HepG2 (cell line): Measurements from ENCODE around the gene GLCE. TPM values are rescaled to one million over a fixed set of nuclear protein-coding genes. Genes with fewer than 3 reads are reported as not detected.

Experiments used
- ATAC-seq: fragments of 200-7000 bp; cut with Tn5 transposase; 3 replicates; pipeline ENCODE4 v1.9.1; 2020; ENCODE audit warnings: mild to moderate bottlenecking, moderate library complexity
- BruUV-seq: library from RNA; stranded (reverse); fragments of 400-500 nt; replicated peaks from 2 replicates; lab custom pipeline; 2021; lab: Mats Ljungman, UMichigan
- CTCF ChIA-PET: fragments of 300-600 bp; formaldehyde crosslinking; extraction: SDS; loops from one replicate; lab custom pipeline; 2021; ENCODE audit warnings: low total read pairs, inconsistent platforms, low intra/inter-chr PET ratio; lab: Yijun Ruan, JAX
- POLR2A ChIA-PET: fragments of 350-600 bp; sonication (Branson Sonifier 250); formaldehyde crosslinking; loops from one replicate; lab custom pipeline; 2020; ENCODE audit warnings: antibody characterized with exemption, inconsistent platforms; lab: Yijun Ruan, JAX
- DNase-seq: peaks from one replicate; pipeline ENCODE4 v3.0.0-alpha.2; 2015; ENCODE audit warnings: low spot score
- FAIRE-seq: peaks from 3 replicates; lab custom pipeline; 2011; peaks lifted over from hg19 to GRCh38; lab: Jason Lieb, UNC
- H2AFZ ChIP-seq: one replicate; pipeline ENCODE4 v1.6.1; 2011; ENCODE audit warnings: low read length, inconsistent platforms
- H3K27ac ChIP-seq: fragments of 300-600 bp; 3 replicates; pipeline ENCODE4 v1.8.0; 2011; ENCODE audit warnings: mixed run types, mild to moderate bottlenecking, mixed read lengths, low read length, inconsistent platforms; ENCODE audit not compliant: insufficient read depth; ENCODE audit errors: extremely low read length
- H3K27me3 ChIP-seq, 2 experiments: fragments of 200-600 bp in 1 of 2; 2 replicates in 1 of 2; 3 replicates in 1 of 2; pipeline versions ENCODE4 v1.6.0 to v1.8.0; 2011; ENCODE audit warnings: low read length in 2 of 2, mild to moderate bottlenecking in 2 of 2, moderate library complexity in 2 of 2, inconsistent platforms in 1 of 2; ENCODE audit not compliant: insufficient read depth in 2 of 2, control insufficient read depth in 1 of 2
- H3K36me3 ChIP-seq, 2 experiments: fragments of 200-600 bp in 1 of 2; replicated peaks in 1 of 2; 2 replicates in 1 of 2; 3 replicates in 1 of 2; pipeline versions ENCODE4 v1.5.1 to v1.8.0; 2011; ENCODE audit warnings: low read length in 2 of 2, inconsistent platforms in 1 of 2; ENCODE audit not compliant: insufficient read depth in 2 of 2, control insufficient read depth in 1 of 2
- H3K4me1 ChIP-seq: 2 replicates; pipeline ENCODE4 v1.5.1; 2012; ENCODE audit warnings: low read length, inconsistent platforms; ENCODE audit not compliant: insufficient read depth
- H3K4me2 ChIP-seq: 2 replicates; pipeline ENCODE4 v1.6.0; 2011; ENCODE audit warnings: low read depth, low read length, inconsistent platforms
- H3K4me3 ChIP-seq, 3 experiments: fragments of 200-600 bp in 1 of 3; sonication (generic), shearing (Covaris generic) in 1 of 3; replicated peaks in 1 of 3; 2 replicates each; pipeline ENCODE4 v1.5.1; 2011 to 2016; ENCODE audit warnings: low read length in 3 of 3, inconsistent platforms in 2 of 3, low read depth in 2 of 3, mild to moderate bottlenecking in 2 of 3, control low read depth in 1 of 3, mixed read lengths in 1 of 3; ENCODE audit not compliant: insufficient read depth in 1 of 3
- H3K79me2 ChIP-seq: one replicate; pipeline ENCODE4 v1.6.1; 2011; ENCODE audit warnings: low read length, inconsistent platforms; ENCODE audit not compliant: insufficient read depth
- H3K9ac ChIP-seq: 2 replicates; pipeline ENCODE4 v1.6.0; 2011; ENCODE audit warnings: mild to moderate bottlenecking, low read depth, low read length, inconsistent platforms; ENCODE audit not compliant: insufficient read depth
- H3K9me3 ChIP-seq: 2 replicates; pipeline ENCODE4 v1.5.1; 2012; ENCODE audit warnings: mild to moderate bottlenecking, low read length
- H4K20me1 ChIP-seq: 2 replicates; pipeline ENCODE4 v1.6.0; 2011; ENCODE audit warnings: inconsistent platforms, mild to moderate bottlenecking, low read length, moderate library complexity; ENCODE audit not compliant: insufficient read depth
- ADNP ChIP-seq: sonication (generic); formaldehyde crosslinking; IDR thresholded peaks from 2 replicates; pipeline ENCODE4 v1.4.0; 2020; ENCODE audit warnings: missing genetic modification reagents
- HDAC1 ChIP-seq: sonication (generic); formaldehyde crosslinking; IDR thresholded peaks from 2 replicates; pipeline ENCODE4 v1.5.1; 2020; ENCODE audit warnings: mild to moderate bottlenecking, missing genetic modification reagents
- MBD4 ChIP-seq: IDR thresholded peaks from 2 replicates; pipeline ENCODE4 v1.6.1; 2012; ENCODE audit warnings: low read length, inconsistent platforms, borderline replicate concordance
- MXD4 ChIP-seq: IDR thresholded peaks from 2 replicates; pipeline ENCODE4 v1.6.1; 2016; ENCODE audit warnings: mild to moderate bottlenecking, missing biosample characterization, missing genetic modification reagents
- NFKBIZ ChIP-seq: IDR thresholded peaks from 2 replicates; pipeline ENCODE4 v1.6.1; 2018; ENCODE audit warnings: missing genetic modification reagents, missing compliant biosample characterization
- THAP11 ChIP-seq: IDR thresholded peaks from 2 replicates; pipeline ENCODE4 v1.6.1; 2016; ENCODE audit warnings: missing biosample characterization, missing genetic modification reagents
- ZNF354B ChIP-seq: sonication (generic); formaldehyde crosslinking; IDR thresholded peaks from 2 replicates; pipeline ENCODE4 v1.8.0; 2022; ENCODE audit warnings: mild to moderate bottlenecking, missing genetic modification reagents
- ZNF367 ChIP-seq: sonication (generic); formaldehyde crosslinking; IDR thresholded peaks from 2 replicates; pipeline ENCODE4 v1.4.0; 2020; ENCODE audit warnings: missing genetic modification reagents, borderline replicate concordance
- ZNF570 ChIP-seq: sonication (generic); formaldehyde crosslinking; IDR thresholded peaks from 2 replicates; pipeline ENCODE4 v1.4.0; 2020; ENCODE audit warnings: mild to moderate bottlenecking, missing genetic modification reagents, borderline replicate concordance
- ZNF598 ChIP-seq: sonication (generic); formaldehyde crosslinking; IDR thresholded peaks from 2 replicates; pipeline ENCODE4 v1.5.1; 2020; ENCODE audit warnings: mild to moderate bottlenecking, missing genetic modification reagents, borderline replicate concordance
- ZNF768 ChIP-seq: sonication (generic); formaldehyde crosslinking; IDR thresholded peaks from 2 replicates; pipeline ENCODE4 v1.4.0; 2020; ENCODE audit warnings: missing genetic modification reagents
- WGBS: methylation state at CpG from one replicate; pipeline ENCODE4 v1.1.6; 2017; ENCODE audit warnings: low lambda C conversion rate; 5-methylcytosine and 5-hydroxymethylcytosine counted together
- in situ Hi-C: cut with HindIII; loops from 2 replicates; pipeline ENCODE4 v1.10.0; 2017; ENCODE audit warnings: low pct_unique_long_range_greater_than_20kb; ENCODE audit not compliant: extremely low pct_ligation_motif_present
- intact Hi-C: fragments of 100-400 bp; cut with micrococcal nuclease; formaldehyde crosslinking; loops from one replicate; pipeline ENCODE4 v1.10.0; 2022; ENCODE audit not compliant: unreplicated experiment
- polyA plus RNA-seq, 8 experiments: library from polyadenylated mRNA; depleted of rRNA in 3 of 8; stranded (reverse) in 7 of 8; unstranded in 1 of 8; fragments of >200 nt; fragmentation: Illumina TruSeq in 4 of 8; extraction: Trizol in 4 of 8; gene quantifications; 2 replicates each; pipeline versions ENCODE4 v1.2.1 to v1.2.3, GENCODE V29; 2011 to 2016; ENCODE audit warnings: low read depth in 4 of 8, missing spikeins in 1 of 8, mixed read lengths in 1 of 8; ENCODE audit not compliant: insufficient read depth in 1 of 8
- total RNA-seq, 5 experiments: library from RNA; depleted of rRNA; stranded (reverse); fragments of >200 nt; fragmentation: Illumina TruSeq; extraction: Trizol; gene quantifications; 2 replicates each; pipeline ENCODE4 v1.2.3, GENCODE V29; 2016; ENCODE audit warnings: low read depth in 1 of 5
- TF ChIP-seq, protein P1 (sequence below): sonication (generic); formaldehyde crosslinking; IDR thresholded peaks from 2 replicates; pipeline ENCODE4 v1.5.1; 2020; ENCODE audit warnings: missing genetic modification reagents, mild to moderate bottlenecking, borderline replicate concordance
- TF ChIP-seq, protein P2 (sequence below): sonication (generic); formaldehyde crosslinking; IDR thresholded peaks from 2 replicates; pipeline ENCODE4 v1.5.0; 2020; ENCODE audit warnings: missing genetic modification reagents
- TF ChIP-seq, protein P3 (sequence below): sonication (generic); formaldehyde crosslinking; IDR thresholded peaks from 2 replicates; pipeline ENCODE4 v1.5.0; 2020; ENCODE audit warnings: missing genetic modification reagents
- TF ChIP-seq, protein P4 (sequence below): fragments of 450-650 bp; IDR thresholded peaks from 2 replicates; pipeline ENCODE4 v1.6.1; 2017
- TF ChIP-seq, protein P5 (sequence below), 2 experiments: sonication (generic) in 1 of 2; formaldehyde crosslinking in 1 of 2; IDR thresholded peaks; 2 replicates each; pipeline versions ENCODE4 v1.4.0 to v1.6.1; 2018 to 2020; ENCODE audit warnings: missing genetic modification reagents in 2 of 2, borderline replicate concordance in 1 of 2, low read depth in 1 of 2, mild to moderate bottlenecking in 1 of 2, missing biosample characterization in 1 of 2

The GLCE gene
- total and polyA plus RNA-seq, 2 of the 13 experiments (the other 11 are each of a cell fraction or from before 2014, with no cell fraction given), result 12.9 to 23.4 TPM

DNA sequence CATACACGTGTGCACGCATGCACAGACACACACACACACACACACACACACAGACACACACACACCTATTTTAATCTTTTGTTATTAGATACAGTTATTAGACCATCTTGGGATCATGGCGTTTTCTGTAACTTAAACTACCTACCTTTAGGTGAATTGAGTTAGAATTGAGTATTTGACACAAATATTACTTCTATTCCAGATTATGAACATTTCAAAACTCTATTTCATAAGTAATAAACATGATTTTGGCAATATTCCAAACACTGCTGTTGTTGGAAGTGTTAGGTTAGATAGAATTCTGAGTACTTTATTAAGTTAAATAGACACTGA is 65.6 kb downstream of the GLCE start:
- peaks cover 52% of the 10 kb centered on the region for H3K4me1 ChIP-seq
- no peaks in the 10 kb centered on the region for H3K27me3 ChIP-seq
- 56% methylated on average over 3 of the region's 3 CpGs for WGBS
- no peak overlapping the region; a peak in 1 of 6 replicates for H3K4me3 ChIP-seq
- no peak overlapping the region for H2AFZ ChIP-seq
- no peak for FAIRE-seq
- no peaks in the 10 kb centered on the region for H3K79me2 ChIP-seq
- intact Hi-C loops, result no loop called here
- peaks cover 9% of the 10 kb centered on the region; the same call in 1 of the 2 replicates for H3K9me3 ChIP-seq
- no peaks in the 10 kb centered on the region for H4K20me1 ChIP-seq
- TF ChIP-seq, protein P1, sequence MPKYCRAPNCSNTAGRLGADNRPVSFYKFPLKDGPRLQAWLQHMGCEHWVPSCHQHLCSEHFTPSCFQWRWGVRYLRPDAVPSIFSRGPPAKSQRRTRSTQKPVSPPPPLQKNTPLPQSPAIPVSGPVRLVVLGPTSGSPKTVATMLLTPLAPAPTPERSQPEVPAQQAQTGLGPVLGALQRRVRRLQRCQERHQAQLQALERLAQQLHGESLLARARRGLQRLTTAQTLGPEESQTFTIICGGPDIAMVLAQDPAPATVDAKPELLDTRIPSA (CRISPR knock-in tag), result no peak
- TF ChIP-seq ZNF768 (no peak), ZNF367 (CRISPR knock-in tag) (no peak), NFKBIZ (CRISPR knock-in tag) (no peak), HDAC1 (CRISPR knock-in tag) (no peak), ZNF570 (no peak), THAP11 (CRISPR knock-in tag) (no peak), ZNF598 (CRISPR knock-in tag) (no peak), ZNF354B (CRISPR knock-in tag) (no peak), ADNP (no peak), MXD4 (CRISPR knock-in tag) (no peak), MBD4 (no peak)
- TF ChIP-seq, protein P2, sequence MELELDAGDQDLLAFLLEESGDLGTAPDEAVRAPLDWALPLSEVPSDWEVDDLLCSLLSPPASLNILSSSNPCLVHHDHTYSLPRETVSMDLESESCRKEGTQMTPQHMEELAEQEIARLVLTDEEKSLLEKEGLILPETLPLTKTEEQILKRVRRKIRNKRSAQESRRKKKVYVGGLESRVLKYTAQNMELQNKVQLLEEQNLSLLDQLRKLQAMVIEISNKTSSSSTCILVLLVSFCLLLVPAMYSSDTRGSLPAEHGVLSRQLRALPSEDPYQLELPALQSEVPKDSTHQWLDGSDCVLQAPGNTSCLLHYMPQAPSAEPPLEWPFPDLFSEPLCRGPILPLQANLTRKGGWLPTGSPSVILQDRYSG, result no peak
- TF ChIP-seq, protein P3, sequence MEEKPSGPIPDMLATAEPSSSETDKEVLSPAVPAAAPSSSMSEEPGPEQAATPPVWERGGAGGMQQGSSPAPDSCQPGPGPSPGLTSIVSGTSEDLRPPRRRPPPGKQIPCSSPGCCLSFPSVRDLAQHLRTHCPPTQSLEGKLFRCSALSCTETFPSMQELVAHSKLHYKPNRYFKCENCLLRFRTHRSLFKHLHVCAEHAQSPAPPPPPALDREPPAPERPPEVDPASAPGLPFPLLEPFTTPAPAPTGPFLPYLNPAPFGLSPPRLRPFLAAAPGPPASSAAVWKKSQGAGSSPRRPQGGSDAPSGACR (CRISPR knock-in tag), result no peak
- TF ChIP-seq, protein P4, sequence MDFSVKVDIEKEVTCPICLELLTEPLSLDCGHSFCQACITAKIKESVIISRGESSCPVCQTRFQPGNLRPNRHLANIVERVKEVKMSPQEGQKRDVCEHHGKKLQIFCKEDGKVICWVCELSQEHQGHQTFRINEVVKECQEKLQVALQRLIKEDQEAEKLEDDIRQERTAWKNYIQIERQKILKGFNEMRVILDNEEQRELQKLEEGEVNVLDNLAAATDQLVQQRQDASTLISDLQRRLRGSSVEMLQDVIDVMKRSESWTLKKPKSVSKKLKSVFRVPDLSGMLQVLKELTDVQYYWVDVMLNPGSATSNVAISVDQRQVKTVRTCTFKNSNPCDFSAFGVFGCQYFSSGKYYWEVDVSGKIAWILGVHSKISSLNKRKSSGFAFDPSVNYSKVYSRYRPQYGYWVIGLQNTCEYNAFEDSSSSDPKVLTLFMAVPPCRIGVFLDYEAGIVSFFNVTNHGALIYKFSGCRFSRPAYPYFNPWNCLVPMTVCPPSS, result no peak
- TF ChIP-seq, protein P5, sequence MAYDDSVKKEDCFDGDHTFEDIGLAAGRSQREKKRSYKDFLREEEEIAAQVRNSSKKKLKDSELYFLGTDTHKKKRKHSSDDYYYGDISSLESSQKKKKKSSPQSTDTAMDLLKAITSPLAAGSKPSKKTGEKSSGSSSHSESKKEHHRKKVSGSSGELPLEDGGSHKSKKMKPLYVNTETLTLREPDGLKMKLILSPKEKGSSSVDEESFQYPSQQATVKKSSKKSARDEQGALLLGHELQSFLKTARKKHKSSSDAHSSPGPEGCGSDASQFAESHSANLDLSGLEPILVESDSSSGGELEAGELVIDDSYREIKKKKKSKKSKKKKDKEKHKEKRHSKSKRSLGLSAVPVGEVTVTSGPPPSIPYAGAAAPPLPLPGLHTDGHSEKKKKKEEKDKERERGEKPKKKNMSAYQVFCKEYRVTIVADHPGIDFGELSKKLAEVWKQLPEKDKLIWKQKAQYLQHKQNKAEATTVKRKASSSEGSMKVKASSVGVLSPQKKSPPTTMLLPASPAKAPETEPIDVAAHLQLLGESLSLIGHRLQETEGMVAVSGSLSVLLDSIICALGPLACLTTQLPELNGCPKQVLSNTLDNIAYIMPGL (CRISPR knock-in tag; IDR thresholded peaks at IDR 0.05; ENCODE audit: borderline replicate concordance in 1 of 2, low read depth in 1 of 2), result no peak
- DNase-seq, result no peak
- no TSS peak for BruUV-seq
- peak overlapping the region; percentile 60 for H3K4me2 ChIP-seq
- in situ Hi-C loops, result no loop called here
- H3K36me3 ChIP-seq, result no peaks in the 10 kb centered on the region; a peak in 1 of 5 replicates
- no peak overlapping the region for H3K9ac ChIP-seq
- ATAC-seq, result no peak
- CTCF ChIA-PET, result interaction anchor here (1.6 to 2.2 kb wide), 2 partner anchors 167 to 180 kb away, joined by 4 to 33 read pairs; no protein-coding TSS in a partner anchor
- POLR2A ChIA-PET, result interaction anchor here (1.1 to 1.8 kb wide), 2 partner anchors 64 to 66 kb away, joined by 3 to 7 read pairs; partner anchors contain the start of gene GLCE
- H3K27ac ChIP-seq, result peak overlapping the region; percentile 28
